ENCODE results near the gene KRTAP1-4. TPM values are rescaled to one million over a fixed set of nuclear protein-coding genes. Genes with fewer than 3 reads are reported as not detected.

Gene KRTAP1-4
- total RNA-seq, 1 experiment from 2014 or later: not detected

DNA sequence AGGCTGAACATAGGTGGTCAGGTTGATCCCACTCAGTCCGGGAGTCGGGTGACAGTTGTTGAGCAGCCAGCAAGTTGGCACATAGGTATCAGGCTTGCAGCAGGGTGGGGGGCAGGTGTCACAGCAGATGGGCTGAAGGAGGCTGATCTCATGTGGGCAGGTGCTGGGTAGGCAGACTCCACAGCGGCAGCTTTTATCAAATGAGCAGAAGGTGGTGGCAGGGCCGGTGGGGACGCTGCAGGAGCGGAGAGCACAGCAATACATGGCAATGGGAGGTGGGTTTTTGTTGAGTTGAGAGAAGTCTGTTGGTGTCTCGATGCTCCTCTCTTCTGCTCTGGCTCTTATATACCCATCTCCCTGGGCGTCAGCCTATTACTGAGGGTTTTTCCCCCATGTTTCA lies 21.2 kb downstream of the KRTAP1-4 start, which contains the start of gene KRTAP3-1:
Gene KRTAP3-1, minus strand, starts transcription at position 318 of the 400 bp plus-strand sequence. Its CDS starts 54 bp downstream, at position 264.
- H3K36me3 Mint-ChIP-seq (ENCODE audit: insufficient read depth, unreplicated experiment): no peaks in the 10 kb centered on the region
- peaks cover 4% of the 10 kb centered on the region for H3K9me3 Mint-ChIP-seq (ENCODE audit: low read depth, unreplicated experiment)
- H3K27ac Mint-ChIP-seq (ENCODE audit: unreplicated experiment): no peak within 1 kb of the TSS
- no peak within 1 kb of the TSS for H3K4me3 Mint-ChIP-seq (ENCODE audit: low read depth, unreplicated experiment)
- no peak for DNase-seq
- CTCF ChIA-PET: interaction anchor here (0.6 to 1.7 kb wide), 10 partner anchors 11 to 292 kb away, joined by 3 to 6 read pairs (median 4); partner anchors contain the start of gene KRT40
- TF ChIP-seq, protein P1, sequence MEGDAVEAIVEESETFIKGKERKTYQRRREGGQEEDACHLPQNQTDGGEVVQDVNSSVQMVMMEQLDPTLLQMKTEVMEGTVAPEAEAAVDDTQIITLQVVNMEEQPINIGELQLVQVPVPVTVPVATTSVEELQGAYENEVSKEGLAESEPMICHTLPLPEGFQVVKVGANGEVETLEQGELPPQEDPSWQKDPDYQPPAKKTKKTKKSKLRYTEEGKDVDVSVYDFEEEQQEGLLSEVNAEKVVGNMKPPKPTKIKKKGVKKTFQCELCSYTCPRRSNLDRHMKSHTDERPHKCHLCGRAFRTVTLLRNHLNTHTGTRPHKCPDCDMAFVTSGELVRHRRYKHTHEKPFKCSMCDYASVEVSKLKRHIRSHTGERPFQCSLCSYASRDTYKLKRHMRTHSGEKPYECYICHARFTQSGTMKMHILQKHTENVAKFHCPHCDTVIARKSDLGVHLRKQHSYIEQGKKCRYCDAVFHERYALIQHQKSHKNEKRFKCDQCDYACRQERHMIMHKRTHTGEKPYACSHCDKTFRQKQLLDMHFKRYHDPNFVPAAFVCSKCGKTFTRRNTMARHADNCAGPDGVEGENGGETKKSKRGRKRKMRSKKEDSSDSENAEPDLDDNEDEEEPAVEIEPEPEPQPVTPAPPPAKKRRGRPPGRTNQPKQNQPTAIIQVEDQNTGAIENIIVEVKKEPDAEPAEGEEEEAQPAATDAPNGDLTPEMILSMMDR (IDR thresholded peaks at IDR 0.05; ENCODE audit: unreplicated experiment): no peak
- peaks cover 50% of the 10 kb centered on the region for H3K4me1 Mint-ChIP-seq (ENCODE audit: low read depth, unreplicated experiment)
- no peaks in the 10 kb centered on the region for H3K27me3 Mint-ChIP-seq (ENCODE audit: unreplicated experiment)
- no TSS peak for BruUV-seq (replicated peaks)
- intact Hi-C loops (cut with micrococcal nuclease; ENCODE audit: unreplicated experiment): no loop called here

DNA sequence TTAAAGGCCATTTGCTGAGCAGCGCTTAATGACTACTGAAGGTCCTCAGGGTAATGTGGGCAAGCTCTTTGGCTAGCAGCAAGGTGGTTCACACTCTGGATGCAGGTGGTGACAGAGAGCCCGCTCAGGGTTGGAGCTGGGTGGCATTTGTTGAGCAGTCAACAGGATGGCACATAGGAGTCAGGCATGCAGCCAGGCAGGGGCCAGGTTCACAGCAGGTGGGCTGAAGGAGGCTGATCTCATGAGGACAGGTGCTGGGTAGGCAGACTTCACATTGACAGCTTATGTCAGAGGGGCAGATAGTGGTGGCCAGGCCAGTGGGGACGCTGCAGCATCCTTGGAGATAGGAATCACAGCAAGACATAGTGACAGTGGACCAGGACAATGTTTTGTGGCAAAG lies 25.6 kb downstream of the KRTAP1-4 start:
- peaks cover 46% of the 10 kb centered on the region for H3K4me1 Mint-ChIP-seq (ENCODE audit: low read depth, unreplicated experiment)
- CTCF ChIA-PET: interaction anchor here (0.8 to 1.2 kb wide), 2 partner anchors 16 to 92 kb away, joined by 3 to 5 read pairs; no protein-coding TSS in a partner anchor
- no peak for DNase-seq
- no TSS peak for BruUV-seq (replicated peaks)
- TF ChIP-seq, protein P1 (IDR thresholded peaks at IDR 0.05; ENCODE audit: unreplicated experiment): no peak
- intact Hi-C loops (cut with micrococcal nuclease; ENCODE audit: unreplicated experiment): loop anchor here (5.0 kb wide), 1 partner anchor 38 kb away; the partner anchor contains the start of gene KRTAP1-1
- H3K4me3 Mint-ChIP-seq (ENCODE audit: low read depth, unreplicated experiment): no peak overlapping the region
- H3K36me3 Mint-ChIP-seq (ENCODE audit: insufficient read depth, unreplicated experiment): no peaks in the 10 kb centered on the region
- no peaks in the 10 kb centered on the region for H3K9me3 Mint-ChIP-seq (ENCODE audit: low read depth, unreplicated experiment)
- H3K27me3 Mint-ChIP-seq (ENCODE audit: unreplicated experiment): no peaks in the 10 kb centered on the region
- H3K27ac Mint-ChIP-seq (ENCODE audit: unreplicated experiment): no peak overlapping the region

DNA sequence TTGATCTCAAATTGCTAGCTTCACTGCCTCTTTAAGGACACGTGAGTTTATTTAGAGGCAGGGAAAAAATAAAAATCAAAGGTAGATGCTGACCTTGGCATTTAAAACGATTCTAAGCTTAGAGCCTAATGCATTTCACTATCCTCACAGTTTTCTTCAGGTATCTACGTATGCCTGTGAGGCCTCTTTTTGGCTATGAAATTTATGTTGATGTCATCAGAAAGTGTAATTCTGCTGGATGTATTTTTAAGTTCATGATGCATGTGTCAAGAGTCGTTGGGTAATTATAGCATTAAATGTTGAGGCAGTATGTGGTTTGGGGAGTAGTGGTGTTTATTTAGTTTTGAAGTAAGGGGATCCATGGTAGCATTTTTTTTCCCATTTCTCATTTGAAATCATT lies 26.1 kb downstream of the KRTAP1-4 start:
- no peaks in the 10 kb centered on the region for H3K9me3 Mint-ChIP-seq (ENCODE audit: low read depth, unreplicated experiment)
- H3K27me3 Mint-ChIP-seq (ENCODE audit: unreplicated experiment): no peaks in the 10 kb centered on the region
- H3K36me3 Mint-ChIP-seq (ENCODE audit: insufficient read depth, unreplicated experiment): no peaks in the 10 kb centered on the region
- TF ChIP-seq, protein P1 (IDR thresholded peaks at IDR 0.05; ENCODE audit: unreplicated experiment): no peak
- H3K4me1 Mint-ChIP-seq (ENCODE audit: low read depth, unreplicated experiment): peaks cover 41% of the 10 kb centered on the region
- no peak for DNase-seq
- CTCF ChIA-PET: interaction anchor here (0.8 to 1.2 kb wide), 2 partner anchors 16 to 91 kb away, joined by 3 to 5 read pairs; no protein-coding TSS in a partner anchor
- no TSS peak for BruUV-seq (replicated peaks)
- no peak overlapping the region for H3K4me3 Mint-ChIP-seq (ENCODE audit: low read depth, unreplicated experiment)
- intact Hi-C loops (cut with micrococcal nuclease; ENCODE audit: unreplicated experiment): loop anchor here (5.0 kb wide), 1 partner anchor 38 kb away; the partner anchor contains the start of gene KRTAP1-1
- H3K27ac Mint-ChIP-seq (ENCODE audit: unreplicated experiment): no peak overlapping the region

DNA sequence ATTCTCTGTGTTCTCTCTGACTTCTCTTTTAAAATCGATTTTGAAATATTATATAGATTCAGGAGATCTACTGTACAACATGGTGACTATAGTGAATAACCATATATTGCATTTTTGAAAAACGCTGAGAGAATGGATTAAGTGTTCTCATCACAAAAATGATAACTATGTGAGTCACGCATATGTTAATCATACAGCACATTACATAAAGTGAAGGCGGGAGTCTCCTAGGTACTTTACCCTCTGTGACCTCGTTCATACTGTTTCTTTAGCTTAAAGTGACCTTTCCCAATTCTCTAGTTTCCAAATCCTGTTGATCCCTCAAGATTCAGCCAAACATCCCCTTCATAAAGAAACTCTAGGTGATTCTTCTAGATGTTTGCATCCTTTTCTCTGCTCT lies 27.2 kb downstream of the KRTAP1-4 start:
- peak overlapping the region; percentile 40 for H3K27ac Mint-ChIP-seq (ENCODE audit: unreplicated experiment)

More for the DNA sequence above, 27.2 kb downstream of the KRTAP1-4 start:
- no peaks in the 10 kb centered on the region for H3K36me3 Mint-ChIP-seq (ENCODE audit: insufficient read depth, unreplicated experiment)
- TF ChIP-seq, protein P1 (IDR thresholded peaks at IDR 0.05; ENCODE audit: unreplicated experiment): no peak
- intact Hi-C loops (cut with micrococcal nuclease; ENCODE audit: unreplicated experiment): loop anchor here (5.0 kb wide), 1 partner anchor 39 kb away; the partner anchor contains the start of gene KRTAP1-1
- H3K4me1 Mint-ChIP-seq (ENCODE audit: low read depth, unreplicated experiment): peaks cover 30% of the 10 kb centered on the region
- H3K9me3 Mint-ChIP-seq (ENCODE audit: low read depth, unreplicated experiment): no peaks in the 10 kb centered on the region
- H3K27me3 Mint-ChIP-seq (ENCODE audit: unreplicated experiment): no peaks in the 10 kb centered on the region
- CTCF ChIA-PET: interaction anchor here (0.6 to 0.7 kb wide), 2 partner anchors 46 to 68 kb away, joined by 3 to 4 read pairs; no protein-coding TSS in a partner anchor
- no peak for DNase-seq
- BruUV-seq (replicated peaks): no TSS peak
- no peak overlapping the region for H3K4me3 Mint-ChIP-seq (ENCODE audit: low read depth, unreplicated experiment)
